AG04450 (cell line): ENCODE data around the gene PPP1R14C. TPM values are rescaled to one million over a fixed set of nuclear protein-coding genes. Genes with fewer than 3 reads are reported as not detected.
"Not testable (repeated sequence)": the region's sequence is repeated elsewhere in the genome, so short reads cannot be mapped to it uniquely, and the experiment has no call there.

Source experiments
- CTCF ChIA-PET: fragments of 300-600, 350-600 bp; formaldehyde crosslinking; extraction: SDS; loops from one replicate; lab custom pipeline; 2022; ENCODE audit warnings: antibody characterized with exemption, inconsistent platforms; lab: Charles Lee
- POLR2A ChIA-PET: fragments of 350-600 bp; formaldehyde crosslinking; extraction: SDS; loops from one replicate; lab custom pipeline; 2021; ENCODE audit warnings: antibody characterized with exemption, inconsistent platforms; lab: Yijun Ruan, JAX
- DNase-seq: peaks from one replicate; pipeline ENCODE4 v3.0.0-alpha.2; 2011; ENCODE audit warnings: low read depth, low spot score
- H3K27ac ChIP-seq: one replicate; pipeline ENCODE4 v1.5.1; 2012; ENCODE audit warnings: low read depth, low read length, control low read depth
- H3K27me3 ChIP-seq: one replicate; pipeline ENCODE4 v1.6.0; 2012; ENCODE audit warnings: low read length; ENCODE audit not compliant: control insufficient read depth, insufficient read depth
- H3K4me3 ChIP-seq: 2 replicates; pipeline ENCODE4 v1.5.1; 2011; ENCODE audit warnings: mild to moderate bottlenecking, low read depth, low read length, control low read depth
- H3K9me3 ChIP-seq: 2 replicates; pipeline ENCODE4 v1.5.1; 2012; ENCODE audit warnings: low read length; ENCODE audit not compliant: control insufficient read depth, insufficient read depth
- polyA plus RNA-seq: library from polyadenylated mRNA; depleted of rRNA; stranded (reverse); fragments of >200 nt; gene quantifications from 2 replicates; pipeline ENCODE4 v1.2.3, GENCODE V29; 2011
- TF ChIP-seq, protein P1 (sequence below): IDR thresholded peaks from 2 replicates; pipeline ENCODE4 v1.5.1; 2011; ENCODE audit warnings: low read depth, low read length, control low read depth, inconsistent platforms

PPP1R14C gene
- polyA plus RNA-seq, 1 experiment, result not detected

DNA sequence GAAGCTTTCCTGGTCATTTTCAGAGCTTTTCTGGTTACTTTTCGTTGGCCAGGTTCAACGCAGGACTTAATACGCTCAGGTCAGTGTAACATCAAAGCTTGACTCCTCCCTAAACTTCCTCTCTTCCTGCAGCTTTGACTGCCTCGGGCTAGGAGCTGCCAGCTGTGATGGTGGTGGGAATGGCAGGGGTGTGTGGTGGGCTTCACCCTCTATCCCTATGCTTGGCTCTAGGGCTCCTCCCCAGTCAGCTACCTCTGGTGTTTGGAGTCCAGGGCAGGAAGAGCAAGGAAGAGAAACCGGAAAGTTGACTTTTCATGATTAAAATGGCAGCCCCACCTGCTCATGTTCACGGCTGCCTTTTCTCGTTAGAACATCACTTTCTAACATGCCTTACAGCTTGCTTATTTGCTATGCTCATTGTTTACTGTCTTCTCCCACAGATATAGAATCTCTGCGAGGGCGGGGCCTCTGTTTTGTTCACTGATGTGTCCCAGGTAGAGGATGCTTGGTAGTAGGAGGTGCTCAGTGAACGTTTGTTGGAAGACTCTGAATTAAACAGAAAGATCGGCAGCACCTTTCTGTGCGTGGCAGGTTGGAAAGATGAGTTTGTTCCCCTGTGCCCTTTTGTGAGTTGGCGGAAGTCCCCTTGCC lies 16.1 kb upstream of the PPP1R14C start:
- TF ChIP-seq, protein P1, sequence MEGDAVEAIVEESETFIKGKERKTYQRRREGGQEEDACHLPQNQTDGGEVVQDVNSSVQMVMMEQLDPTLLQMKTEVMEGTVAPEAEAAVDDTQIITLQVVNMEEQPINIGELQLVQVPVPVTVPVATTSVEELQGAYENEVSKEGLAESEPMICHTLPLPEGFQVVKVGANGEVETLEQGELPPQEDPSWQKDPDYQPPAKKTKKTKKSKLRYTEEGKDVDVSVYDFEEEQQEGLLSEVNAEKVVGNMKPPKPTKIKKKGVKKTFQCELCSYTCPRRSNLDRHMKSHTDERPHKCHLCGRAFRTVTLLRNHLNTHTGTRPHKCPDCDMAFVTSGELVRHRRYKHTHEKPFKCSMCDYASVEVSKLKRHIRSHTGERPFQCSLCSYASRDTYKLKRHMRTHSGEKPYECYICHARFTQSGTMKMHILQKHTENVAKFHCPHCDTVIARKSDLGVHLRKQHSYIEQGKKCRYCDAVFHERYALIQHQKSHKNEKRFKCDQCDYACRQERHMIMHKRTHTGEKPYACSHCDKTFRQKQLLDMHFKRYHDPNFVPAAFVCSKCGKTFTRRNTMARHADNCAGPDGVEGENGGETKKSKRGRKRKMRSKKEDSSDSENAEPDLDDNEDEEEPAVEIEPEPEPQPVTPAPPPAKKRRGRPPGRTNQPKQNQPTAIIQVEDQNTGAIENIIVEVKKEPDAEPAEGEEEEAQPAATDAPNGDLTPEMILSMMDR, result no peak
- Histone ChIP-seq H3K9me3 (no peaks in the 10 kb centered on the region), H3K4me3 (no peak overlapping the region), H3K27ac (no peak overlapping the region), H3K27me3 (peaks cover 4% of the 10 kb centered on the region)
- ChIA-PET POLR2A (no interaction called here), CTCF (no interaction called here)
- DNase-seq, result no peak

DNA sequence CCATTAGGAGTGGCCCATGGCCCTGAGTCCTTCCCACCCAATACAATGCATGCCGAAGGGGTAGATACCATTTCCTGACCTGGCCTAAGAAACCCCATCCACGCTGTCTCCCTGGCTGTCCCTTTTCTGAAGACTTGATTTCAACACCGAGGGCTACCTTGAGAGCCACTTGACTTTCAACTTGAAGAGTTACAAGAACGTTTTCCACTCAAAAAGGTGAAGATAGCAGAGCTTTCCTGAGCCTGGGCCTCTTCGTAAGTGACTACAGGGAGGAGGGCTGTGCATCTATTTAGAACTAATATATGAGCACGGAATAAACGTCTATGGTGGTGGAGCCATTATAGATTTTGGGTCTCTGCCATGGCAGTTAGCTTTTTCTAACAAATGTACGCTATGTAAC lies 14.4 kb upstream of the PPP1R14C start:
- ChIA-PET CTCF (no interaction called here), POLR2A (no interaction called here)
- no peak for DNase-seq
- no peaks in the 10 kb centered on the region for H3K9me3 ChIP-seq
- peaks cover 4% of the 10 kb centered on the region for H3K27me3 ChIP-seq
- no peak overlapping the region for H3K4me3 ChIP-seq
- TF ChIP-seq, protein P1, result no peak
- no peak overlapping the region for H3K27ac ChIP-seq

DNA sequence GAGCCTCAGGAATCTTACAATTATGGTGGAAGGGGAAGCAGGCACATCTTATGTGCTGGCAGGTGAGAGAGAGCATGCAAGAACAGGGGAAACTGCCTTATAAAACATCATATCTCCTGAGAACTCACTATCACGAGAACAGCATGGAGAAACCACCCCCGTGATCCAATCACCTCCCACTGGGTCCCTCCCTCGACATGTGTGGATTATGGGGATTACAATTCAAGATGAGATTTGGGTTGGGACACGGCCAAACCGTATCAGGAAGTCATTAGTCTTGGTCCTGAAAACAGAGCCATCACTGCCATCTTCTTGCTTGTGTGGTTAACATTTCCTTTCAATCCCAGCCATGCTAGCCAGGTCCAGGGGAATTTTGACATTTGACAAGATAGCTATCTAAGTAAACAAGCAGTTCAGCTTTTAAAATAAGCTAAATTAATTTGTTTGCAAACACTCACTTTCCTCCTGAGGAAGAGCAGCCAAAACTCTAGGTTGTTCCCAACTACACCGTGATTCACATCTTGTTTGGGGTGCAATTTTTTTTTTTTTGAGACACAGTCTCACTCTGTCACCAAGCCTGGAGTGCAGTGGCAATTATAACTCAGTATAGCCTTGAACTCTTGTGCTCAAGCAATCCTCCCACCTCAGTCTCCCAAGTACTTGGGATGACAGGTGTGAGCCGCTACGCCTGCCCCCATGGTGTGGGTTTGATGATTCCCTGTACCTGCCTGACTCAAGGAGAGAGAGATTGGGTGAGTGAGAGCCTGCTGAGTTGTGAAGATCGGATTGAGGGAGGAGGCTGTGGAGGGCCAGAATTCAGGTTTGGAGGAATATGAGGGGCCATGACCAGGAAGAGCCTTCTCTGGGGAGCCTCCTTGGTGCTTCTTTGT lies 13.0 kb upstream of the PPP1R14C start:
- Histone ChIP-seq H3K4me3 (no peak overlapping the region), H3K27me3 (peaks cover 4% of the 10 kb centered on the region), H3K27ac (no peak overlapping the region), H3K9me3 (no peaks in the 10 kb centered on the region)
- CTCF ChIA-PET, result no interaction called here
- TF ChIP-seq, protein P1, result no peak
- DNase-seq, result no peak
- POLR2A ChIA-PET, result no interaction called here

DNA sequence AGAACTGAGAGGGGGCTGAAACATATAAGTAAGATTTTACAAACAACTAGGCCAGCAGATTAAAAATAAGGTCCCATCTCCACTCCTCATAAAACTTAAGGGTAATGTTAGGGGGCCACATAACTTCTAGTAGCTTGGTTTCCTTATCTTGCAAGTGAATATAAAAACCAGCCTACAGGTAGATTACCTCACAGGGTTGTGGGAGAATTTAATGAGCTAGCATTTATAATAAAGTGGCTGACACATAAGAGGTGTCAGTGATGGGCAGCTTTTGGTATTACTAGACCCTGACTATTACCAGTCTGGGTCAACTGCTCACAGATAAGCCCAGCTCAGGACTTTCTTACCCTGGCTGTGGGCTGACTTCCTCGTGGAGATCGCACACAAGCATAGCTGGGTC lies 9.2 kb upstream of the PPP1R14C start:
- no peaks in the 10 kb centered on the region for H3K27me3 ChIP-seq
- H3K27ac ChIP-seq, result no peak overlapping the region
- no peak overlapping the region for H3K4me3 ChIP-seq
- H3K9me3 ChIP-seq, result no peaks in the 10 kb centered on the region
- DNase-seq, result no peak
- ChIA-PET POLR2A (no interaction called here), CTCF (no interaction called here)
- TF ChIP-seq, protein P1, result no peak

DNA sequence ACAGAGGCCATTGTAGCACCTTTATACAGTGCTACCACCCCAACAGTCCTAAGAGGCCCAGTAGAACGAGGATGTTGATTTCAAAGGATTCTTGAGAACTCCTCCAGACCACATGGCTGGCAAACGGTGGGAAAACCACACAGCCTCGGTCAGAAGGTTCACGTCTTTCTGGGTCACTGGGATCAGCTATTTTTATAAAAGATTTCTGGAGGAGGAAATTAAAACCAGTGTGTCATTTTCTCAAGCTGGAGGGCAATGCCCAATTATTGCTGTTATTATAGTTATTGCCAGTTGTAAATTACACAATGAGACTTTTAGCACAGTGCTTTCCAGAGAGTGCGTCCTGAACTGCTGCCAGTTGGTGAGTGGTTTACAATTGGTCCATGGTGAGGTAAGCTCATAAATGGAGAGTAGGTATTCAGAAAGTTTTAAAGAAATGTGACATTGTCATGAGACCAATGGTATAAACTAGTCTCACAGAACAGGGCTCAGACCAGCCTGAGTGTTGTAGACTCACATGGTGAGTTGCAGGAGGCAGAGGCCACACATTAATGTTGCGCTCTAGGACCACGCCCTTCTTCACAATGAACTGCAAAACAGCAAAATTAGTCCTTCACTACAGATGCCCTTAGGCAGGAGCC lies 8.4 kb upstream of the PPP1R14C start:
- H3K27me3 ChIP-seq, result no peaks in the 10 kb centered on the region
- no peaks in the 10 kb centered on the region for H3K9me3 ChIP-seq
- TF ChIP-seq, protein P1, result no peak
- ChIA-PET CTCF (no interaction called here), POLR2A (no interaction called here)
- DNase-seq, result no peak
- no peak overlapping the region for H3K4me3 ChIP-seq
- H3K27ac ChIP-seq, result no peak overlapping the region

DNA sequence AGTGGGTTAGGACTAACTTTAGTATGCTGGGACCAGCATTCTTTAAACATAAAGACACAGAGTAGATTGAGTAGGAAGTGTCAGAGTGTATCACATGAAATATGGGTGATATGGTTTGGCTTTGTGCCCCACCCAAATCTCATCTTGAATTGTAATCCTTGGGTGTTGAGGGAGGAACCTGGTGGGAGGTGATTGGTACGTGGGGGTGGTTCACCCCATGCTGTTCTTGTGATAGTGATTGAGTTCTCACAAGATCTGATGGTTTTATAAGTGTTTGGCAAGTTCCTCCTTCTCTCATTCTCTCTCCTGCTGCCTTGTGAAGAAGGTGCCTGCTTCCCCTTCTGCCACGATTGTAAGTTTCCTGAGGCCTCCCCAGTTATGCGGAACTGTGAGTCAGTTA lies 5.1 kb upstream of the PPP1R14C start:
- CTCF ChIA-PET, H3K9me3 ChIP-seq: not testable (repeated sequence)
- H3K27me3 ChIP-seq, result peaks cover 18% of the 10 kb centered on the region

More for the DNA sequence above, 5.1 kb upstream of the PPP1R14C start:
- H3K4me3 ChIP-seq, H3K27ac ChIP-seq, DNase-seq, POLR2A ChIA-PET: not testable (repeated sequence)
